Endodermal cell (in vitro differentiated cells): ENCODE results near the gene LGMN. TPM values are rescaled to one million over a fixed set of nuclear protein-coding genes. Genes with fewer than 3 reads are reported as not detected.

Experiments used
- DNase-seq: peaks from one replicate; pipeline ENCODE4 v3.0.0-alpha.2; 2017
- H3K27ac ChIP-seq: 2 replicates; pipeline ENCODE4 v1.5.1; 2013; ENCODE audit warnings: mild to moderate bottlenecking, low read depth, low read length, moderate library complexity
- H3K27me3 ChIP-seq: 2 replicates; pipeline ENCODE4 v1.6.1; 2013; ENCODE audit warnings: mild to moderate bottlenecking, low read length, moderate library complexity; ENCODE audit not compliant: insufficient read depth, control insufficient read depth, poor library complexity, severe bottlenecking
- H3K36me3 ChIP-seq: 2 replicates; pipeline ENCODE4 v1.7.0; 2013; ENCODE audit warnings: mild to moderate bottlenecking, low read length, moderate library complexity; ENCODE audit not compliant: control insufficient read depth, insufficient read depth
- H3K4me1 ChIP-seq: one replicate; pipeline ENCODE4 v1.7.0; 2013; ENCODE audit warnings: low read length; ENCODE audit not compliant: control insufficient read depth, insufficient read depth
- H3K4me3 ChIP-seq: 2 replicates; pipeline ENCODE4 v1.5.1; 2013; ENCODE audit warnings: mild to moderate bottlenecking, low read length, moderate library complexity
- H3K9ac ChIP-seq: 2 replicates; pipeline ENCODE4 v1.6.1; 2013; ENCODE audit warnings: mild to moderate bottlenecking, low read length, moderate library complexity; ENCODE audit not compliant: poor library complexity, severe bottlenecking; ENCODE audit errors: extremely low read depth
- H3K9me3 ChIP-seq: 2 replicates; pipeline ENCODE4 v1.6.1; 2013; ENCODE audit warnings: mild to moderate bottlenecking, low read length, moderate library complexity; ENCODE audit not compliant: control insufficient read depth
- H3K27ac Mint-ChIP-seq: 2 replicates; pipeline ENCODE4 v1.8.0; 2020; ENCODE audit warnings: mixed read lengths
- H3K27me3 Mint-ChIP-seq: 2 replicates; pipeline ENCODE4 v1.8.0; 2021; ENCODE audit warnings: mild to moderate bottlenecking, mixed read lengths; ENCODE audit not compliant: insufficient read depth
- H3K36me3 Mint-ChIP-seq: 2 replicates; pipeline ENCODE4 v1.8.0; 2020; ENCODE audit warnings: low read depth, mixed read lengths
- H3K4me1 Mint-ChIP-seq: 2 replicates; pipeline ENCODE4 v1.8.0; 2020; ENCODE audit warnings: mixed read lengths
- H3K4me3 Mint-ChIP-seq: 2 replicates; pipeline ENCODE4 v1.8.0; 2020; ENCODE audit warnings: mild to moderate bottlenecking, moderate library complexity, mixed read lengths
- H3K9me3 Mint-ChIP-seq: 2 replicates; pipeline ENCODE4 v1.8.0; 2020; ENCODE audit warnings: mild to moderate bottlenecking, mixed read lengths
- CTCF ChIP-seq: fragments of 200-600 bp; sonication (generic); conservative IDR thresholded peaks from 2 replicates; pipeline ENCODE4 v1.5.0; 2021; ENCODE audit warnings: antibody characterized with exemption, mild to moderate bottlenecking
- WGBS, 2 experiments: methylation state at CpG; one replicate each; pipeline versions ENCODE4 v1.1.5 to v1.1.7; 2013; ENCODE audit warnings: missing lambda C conversion rate in 2 of 2, mixed read lengths in 1 of 2; ENCODE audit not compliant: insufficient coverage in 1 of 2, insufficient read length in 1 of 2; 5-methylcytosine and 5-hydroxymethylcytosine counted together
- total RNA-seq, 2 donors: library from RNA; stranded (reverse); fragmentation: NEBNext Ultra II Directional in 1 of 2; extraction: Animal tissue kit (Norgen Biotek cat#: 25700) in 1 of 2; gene quantifications; 2 replicates in 1 of 2; 3 replicates in 1 of 2; pipeline ENCODE4 v1.2.1, GENCODE V29; 2021

Gene LGMN
- total RNA-seq, 2 donors from 2014 or later, result 61.4 to 87.2 TPM

GRCh38 chr14:92675421-92675820 lies 73.0 kb downstream of the LGMN start:
- Mint-ChIP-seq H3K9me3 (no peaks in the 10 kb centered on the region), H3K4me1 (no peaks in the 10 kb centered on the region), H3K4me3 (no peak overlapping the region), H3K27me3 (no peaks in the 10 kb centered on the region), H3K36me3 (no peaks in the 10 kb centered on the region), H3K27ac (no peak overlapping the region)
- Histone ChIP-seq H3K4me3 (no peak overlapping the region), H3K36me3 (no peaks in the 10 kb centered on the region), H3K27me3 (no peaks in the 10 kb centered on the region), H3K9me3 (no peaks in the 10 kb centered on the region), H3K27ac (no peak overlapping the region), H3K4me1 (no peaks in the 10 kb centered on the region), H3K9ac (no peak overlapping the region)
- no peak for DNase-seq
- TF ChIP-seq CTCF, result no peak
- 93 to 100% methylated on average over 3 to 6 of the region's 6 CpGs for WGBS, 2 experiments

DNA sequence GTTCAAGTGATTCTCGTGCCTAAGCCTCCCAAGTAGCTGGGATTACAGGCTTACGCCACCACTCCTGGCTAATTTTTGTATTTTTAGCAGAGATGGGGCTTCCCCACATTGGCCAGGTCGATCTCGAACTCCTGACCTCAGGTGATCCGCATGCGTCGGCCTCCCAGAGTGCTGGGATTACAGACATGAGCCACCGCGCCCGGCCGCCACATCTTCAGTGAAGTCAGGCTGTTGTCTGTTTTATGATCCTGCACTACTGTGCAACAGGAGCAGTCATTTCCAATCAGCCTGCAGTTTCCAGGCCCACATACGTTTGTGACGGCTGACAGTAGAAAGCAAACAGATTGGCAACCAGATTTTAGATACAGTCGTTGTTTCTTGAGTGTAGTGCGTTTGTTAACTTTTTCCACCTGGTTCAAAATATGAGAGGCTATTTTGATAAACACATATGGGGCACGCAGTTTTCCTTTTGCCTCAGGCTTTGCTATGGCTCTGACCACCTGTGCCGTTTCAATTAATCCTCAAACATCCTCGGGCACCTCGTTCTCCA lies 74.8 kb downstream of the LGMN start:
- Histone ChIP-seq H3K9me3 (no peaks in the 10 kb centered on the region), H3K27me3 (no peaks in the 10 kb centered on the region), H3K9ac (no peak overlapping the region), H3K4me3 (no peak overlapping the region), H3K27ac (no peak overlapping the region), H3K36me3 (no peaks in the 10 kb centered on the region), H3K4me1 (no peaks in the 10 kb centered on the region)
- Mint-ChIP-seq H3K4me1 (no peaks in the 10 kb centered on the region), H3K27me3 (no peaks in the 10 kb centered on the region), H3K4me3 (no peak overlapping the region), H3K27ac (no peak overlapping the region), H3K9me3 (no peaks in the 10 kb centered on the region), H3K36me3 (no peaks in the 10 kb centered on the region)
- TF ChIP-seq CTCF, result no peak
- 87 to 88% methylated on average over 15 to 19 of the region's 19 CpGs for WGBS, 2 experiments
- DNase-seq, result no peak

DNA sequence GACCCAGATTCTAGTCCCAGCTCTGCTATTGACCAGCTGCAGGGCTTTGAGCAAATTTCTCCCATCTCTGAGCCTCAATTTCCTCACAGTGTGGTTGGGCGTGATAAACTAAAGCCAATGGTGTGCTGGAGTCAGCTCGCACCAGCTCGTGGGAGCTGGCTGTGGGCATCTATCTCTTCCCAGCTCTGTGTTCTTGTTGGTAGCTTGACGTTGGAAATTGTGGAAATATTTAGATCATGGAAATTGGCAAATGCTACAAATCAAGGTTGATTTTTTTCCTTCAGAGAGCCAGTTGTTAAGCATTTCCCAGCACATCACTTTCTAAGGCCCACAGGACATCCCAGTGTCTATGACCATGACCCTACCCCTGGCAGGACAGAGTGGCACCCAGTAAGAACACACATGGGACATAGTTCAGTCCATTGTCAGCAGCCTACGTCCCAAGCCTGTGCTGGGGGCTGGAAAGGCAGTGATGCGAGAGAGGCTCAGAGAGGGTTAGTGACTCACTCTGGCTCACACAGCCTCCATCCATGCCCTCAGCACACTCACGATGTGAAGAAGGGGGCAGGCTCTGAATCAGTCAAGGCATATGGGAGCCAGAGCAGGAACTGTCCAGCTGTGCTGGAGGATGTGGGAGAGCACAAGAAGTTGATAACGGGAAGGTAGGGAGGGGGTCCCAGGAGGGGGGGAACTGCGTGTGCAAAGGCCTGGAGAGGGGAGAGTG lies 77.6 kb downstream of the LGMN start:
- Mint-ChIP-seq H3K9me3 (no peaks in the 10 kb centered on the region), H3K36me3 (no peaks in the 10 kb centered on the region), H3K27me3 (no peaks in the 10 kb centered on the region), H3K27ac (no peak overlapping the region), H3K4me3 (no peak overlapping the region), H3K4me1 (peaks cover 3% of the 10 kb centered on the region)
- Histone ChIP-seq H3K9me3 (no peaks in the 10 kb centered on the region), H3K9ac (no peak overlapping the region), H3K36me3 (no peaks in the 10 kb centered on the region), H3K27me3 (no peaks in the 10 kb centered on the region), H3K4me1 (no peaks in the 10 kb centered on the region), H3K27ac (no peak overlapping the region), H3K4me3 (no peak overlapping the region)
- 94 to 96% methylated on average over 7 to 9 of the region's 9 CpGs for WGBS, 2 experiments
- TF ChIP-seq CTCF, result no peak
- no peak for DNase-seq
